Measurements from ENCODE around the gene ERBIN.
"Not testable (repeated sequence)": the region's sequence is repeated elsewhere in the genome, so short reads cannot be mapped to it uniquely, and the experiment has no call there.

ERBIN gene, protein sequence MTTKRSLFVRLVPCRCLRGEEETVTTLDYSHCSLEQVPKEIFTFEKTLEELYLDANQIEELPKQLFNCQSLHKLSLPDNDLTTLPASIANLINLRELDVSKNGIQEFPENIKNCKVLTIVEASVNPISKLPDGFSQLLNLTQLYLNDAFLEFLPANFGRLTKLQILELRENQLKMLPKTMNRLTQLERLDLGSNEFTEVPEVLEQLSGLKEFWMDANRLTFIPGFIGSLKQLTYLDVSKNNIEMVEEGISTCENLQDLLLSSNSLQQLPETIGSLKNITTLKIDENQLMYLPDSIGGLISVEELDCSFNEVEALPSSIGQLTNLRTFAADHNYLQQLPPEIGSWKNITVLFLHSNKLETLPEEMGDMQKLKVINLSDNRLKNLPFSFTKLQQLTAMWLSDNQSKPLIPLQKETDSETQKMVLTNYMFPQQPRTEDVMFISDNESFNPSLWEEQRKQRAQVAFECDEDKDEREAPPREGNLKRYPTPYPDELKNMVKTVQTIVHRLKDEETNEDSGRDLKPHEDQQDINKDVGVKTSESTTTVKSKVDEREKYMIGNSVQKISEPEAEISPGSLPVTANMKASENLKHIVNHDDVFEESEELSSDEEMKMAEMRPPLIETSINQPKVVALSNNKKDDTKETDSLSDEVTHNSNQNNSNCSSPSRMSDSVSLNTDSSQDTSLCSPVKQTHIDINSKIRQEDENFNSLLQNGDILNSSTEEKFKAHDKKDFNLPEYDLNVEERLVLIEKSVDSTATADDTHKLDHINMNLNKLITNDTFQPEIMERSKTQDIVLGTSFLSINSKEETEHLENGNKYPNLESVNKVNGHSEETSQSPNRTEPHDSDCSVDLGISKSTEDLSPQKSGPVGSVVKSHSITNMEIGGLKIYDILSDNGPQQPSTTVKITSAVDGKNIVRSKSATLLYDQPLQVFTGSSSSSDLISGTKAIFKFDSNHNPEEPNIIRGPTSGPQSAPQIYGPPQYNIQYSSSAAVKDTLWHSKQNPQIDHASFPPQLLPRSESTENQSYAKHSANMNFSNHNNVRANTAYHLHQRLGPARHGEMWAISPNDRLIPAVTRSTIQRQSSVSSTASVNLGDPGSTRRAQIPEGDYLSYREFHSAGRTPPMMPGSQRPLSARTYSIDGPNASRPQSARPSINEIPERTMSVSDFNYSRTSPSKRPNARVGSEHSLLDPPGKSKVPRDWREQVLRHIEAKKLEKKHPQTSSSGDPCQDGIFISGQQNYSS (N-terminal part only)

DNA sequence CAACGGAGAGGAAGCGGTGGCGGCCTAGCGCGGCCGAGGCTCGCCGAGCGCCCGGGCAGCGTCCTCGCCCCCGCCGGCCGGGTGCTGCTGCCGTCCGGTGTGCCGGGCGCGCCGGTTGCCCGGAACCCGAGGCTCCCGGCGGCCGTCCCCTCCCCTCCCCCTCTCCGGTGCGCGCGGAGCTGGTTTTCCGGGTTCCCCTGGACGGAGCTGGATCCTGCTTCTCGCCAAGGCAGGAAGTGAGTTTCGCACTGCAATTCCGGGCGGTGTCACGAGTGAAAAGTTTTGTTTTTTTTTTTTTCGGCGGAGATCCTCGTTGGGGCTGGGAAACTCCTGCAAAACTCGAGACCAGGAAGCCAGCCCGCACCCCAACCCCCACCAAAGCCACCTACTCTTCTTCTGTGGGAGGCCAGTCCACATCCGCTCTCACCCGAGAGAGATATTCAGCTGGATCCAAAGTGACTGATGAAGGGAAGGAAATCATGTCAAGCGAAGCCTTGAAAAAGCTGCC lies at the start of gene ERBIN:
Gene ERBIN, plus strand, starts transcription at position 300 of the 508 bp plus-strand sequence. CDS start 66,144 bp downstream, outside the sequence.
- DNase-seq: peak; percentile 80

DNA sequence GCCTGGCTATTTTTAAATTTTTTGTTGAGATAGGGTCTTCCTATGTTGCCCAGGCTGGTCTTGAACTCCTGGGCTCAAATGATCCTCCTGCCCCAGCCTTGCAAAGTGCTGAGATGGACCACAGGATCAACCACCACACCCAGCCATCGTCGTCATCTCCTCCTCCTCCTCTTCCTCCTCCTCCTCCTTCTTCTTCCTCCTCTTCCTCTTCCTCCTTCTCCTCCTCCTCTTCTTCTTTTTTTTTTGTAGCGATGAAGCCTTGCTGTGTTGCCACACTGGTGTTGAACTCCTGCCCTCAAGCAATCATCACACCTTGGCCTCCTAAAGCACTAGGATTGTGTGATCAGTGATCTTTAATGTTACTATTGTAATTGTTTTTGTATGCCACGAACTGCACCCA lies 49.4 kb upstream of the ERBIN start:
- no peak for DNase-seq

DNA sequence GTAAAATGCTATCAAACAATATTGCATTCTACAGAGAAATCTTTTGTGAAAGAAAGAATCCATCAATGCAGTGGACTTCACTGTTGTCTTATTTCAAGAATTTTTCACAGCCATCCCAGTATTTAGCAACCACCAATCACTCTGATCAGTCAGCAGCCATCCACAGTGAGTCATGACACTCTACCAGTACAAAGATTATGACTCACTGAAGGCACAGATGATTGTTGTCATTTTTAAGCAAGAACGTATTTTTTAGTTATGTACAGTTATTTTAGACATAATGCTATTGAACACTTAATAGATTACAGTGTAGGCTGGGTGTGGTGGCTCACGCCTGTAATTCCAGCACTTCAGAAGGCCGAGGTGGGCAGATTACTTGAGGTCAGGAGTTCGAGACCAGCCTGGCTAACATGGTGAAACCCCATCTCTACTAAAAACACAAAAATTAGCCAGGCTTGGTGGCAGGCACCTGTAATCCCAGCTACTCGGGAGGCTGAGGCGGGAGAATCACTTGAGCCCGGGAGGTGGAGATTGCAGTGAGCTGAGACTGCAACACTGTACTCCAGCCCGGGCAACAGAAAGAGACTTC lies 46.6 kb upstream of the ERBIN start:
- peak; percentile 58 for DNase-seq

GRCh38 chr5:65880496-65881072 lies 45.8 kb upstream of the ERBIN start:
- no peak for DNase-seq

GRCh38 chr5:65882278-65882677 lies 44.1 kb upstream of the ERBIN start:
- no peak for DNase-seq

GRCh38 chr5:65883461-65883860 lies 42.9 kb upstream of the ERBIN start:
- no peak for DNase-seq

GRCh38 chr5:65886387-65886786 lies 40.0 kb upstream of the ERBIN start:
- DNase-seq: no peak

- DNase-seq: not testable (repeated sequence)
Measured at GRCh38 chr5:65892024-65892423, 34.4 kb upstream of the ERBIN start.

- DNase-seq: no peak
Measured at GRCh38 chr5:65892801-65893200, 33.6 kb upstream of the ERBIN start.

DNA sequence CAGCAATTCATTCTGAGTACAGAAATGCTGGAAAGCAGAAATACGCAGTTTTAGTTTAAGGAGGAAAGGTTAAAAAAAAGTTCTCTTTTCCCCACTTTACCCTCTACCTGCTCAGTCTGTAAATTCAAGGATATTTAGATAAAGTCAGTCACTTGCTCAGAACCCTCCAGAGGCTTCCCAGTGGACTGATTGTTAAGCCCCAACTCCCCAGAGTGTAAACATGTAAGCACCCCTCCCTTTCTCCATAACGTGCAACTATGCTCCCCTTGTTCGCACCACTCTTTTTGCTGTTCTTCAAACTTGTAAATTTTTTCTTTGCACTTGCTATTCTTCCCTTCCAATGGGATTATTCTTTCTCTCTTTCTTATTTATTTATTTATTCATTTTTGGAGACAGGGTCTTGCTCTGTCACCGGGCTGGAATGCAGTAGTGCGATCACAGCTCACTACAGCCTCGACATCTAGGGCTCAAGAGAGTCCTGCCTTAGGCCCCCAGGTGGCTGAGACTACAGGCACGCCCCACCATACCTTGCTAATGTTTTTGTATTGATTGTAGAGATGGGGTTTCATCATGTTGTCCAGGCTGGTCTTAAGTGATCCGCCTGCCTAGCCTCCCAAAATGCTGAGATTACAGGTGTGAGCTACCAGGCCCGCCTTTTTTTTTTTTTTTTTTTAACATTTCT lies 32.5 kb upstream of the ERBIN start:
- no peak for DNase-seq

GRCh38 chr5:65895891-65896290 lies 30.5 kb upstream of the ERBIN start:
- DNase-seq: no peak

GRCh38 chr5:65900746-65901145 lies 25.6 kb upstream of the ERBIN start:
- no peak for DNase-seq

GRCh38 chr5:65902104-65902503 lies 24.3 kb upstream of the ERBIN start:
- DNase-seq: no peak

GRCh38 chr5:65903581-65903980 lies 22.8 kb upstream of the ERBIN start:
- no peak for DNase-seq

- no peak for DNase-seq
Measured at GRCh38 chr5:65906256-65906655, 20.1 kb upstream of the ERBIN start.

DNA sequence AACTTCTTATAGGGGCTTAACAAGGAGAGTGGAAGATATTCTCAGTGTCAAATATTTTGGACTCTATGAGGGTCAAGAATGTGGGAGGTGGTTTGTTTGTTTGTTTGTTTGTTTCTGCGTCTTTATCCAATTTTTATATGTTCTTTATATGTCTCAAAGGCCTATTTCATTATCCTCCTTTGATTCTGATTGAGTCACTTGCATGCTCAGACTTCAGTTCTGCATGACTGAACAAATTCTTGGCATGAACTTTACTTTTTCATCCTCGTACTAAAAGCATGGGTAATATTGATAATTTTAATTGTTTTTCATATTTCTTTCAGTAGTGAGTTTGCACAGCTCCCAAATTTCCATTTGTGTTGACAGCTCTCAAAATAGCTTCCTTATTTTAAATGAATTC lies 19.2 kb upstream of the ERBIN start:
- peak; percentile 59 for DNase-seq

- DNase-seq: no peak
Measured at GRCh38 chr5:65910711-65911110, 15.7 kb upstream of the ERBIN start.

GRCh38 chr5:65912311-65912710 lies 14.1 kb upstream of the ERBIN start:
- DNase-seq: no peak

DNA sequence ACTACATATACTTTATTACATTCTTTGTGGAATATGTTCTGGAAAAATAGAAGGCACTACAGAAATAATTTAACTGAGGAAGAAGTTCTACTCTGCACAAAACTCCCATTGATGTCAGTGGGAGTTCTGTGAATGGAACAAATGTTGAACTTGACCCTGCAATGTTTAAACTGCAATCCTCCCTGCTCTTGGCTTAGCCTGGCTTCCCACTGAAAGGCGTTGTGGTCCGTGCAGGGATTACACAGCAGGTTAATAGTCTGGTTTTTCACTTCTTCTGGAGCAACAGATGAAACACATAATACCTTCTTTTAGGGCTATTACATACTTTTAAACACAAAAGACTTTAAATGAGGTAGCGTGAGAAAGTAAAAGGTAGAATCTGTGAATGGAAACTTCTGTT lies 12.9 kb upstream of the ERBIN start:
- no peak for DNase-seq

- DNase-seq: no peak
Measured at GRCh38 chr5:65914641-65915196, 11.7 kb upstream of the ERBIN start.

- DNase-seq: not testable (repeated sequence)
Measured at GRCh38 chr5:65915661-65916060, 10.7 kb upstream of the ERBIN start.

Data from NCI-H226 (cell line).